ENCODE measurements around the gene TAF3.

Gene TAF3

GRCh38 chr10:8054494-8055407 is 236.4 kb downstream of the TAF3 start, which contains the start of gene GATA3:
Gene GATA3, plus strand, starts transcription at chr10:8054688. Its CDS starts 968 bp downstream, at chr10:8055656.
- no peak for TF ChIP-seq CTCF (conservative IDR thresholded peaks at IDR 0.05; ENCODE audit: low read depth)
- peak; percentile 55 for DNase-seq (ENCODE audit: low spot score)
- POLR2A ChIA-PET (ENCODE audit: low non-redundant PET) = no interaction called here
- no peak within 1 kb of the TSS for H3K27ac ChIP-seq
- CTCF ChIA-PET = interaction anchor here (0.6 kb wide), 1 partner anchor 1095 kb away, joined by 3 read pairs; no protein-coding TSS in a partner anchor

DNA sequence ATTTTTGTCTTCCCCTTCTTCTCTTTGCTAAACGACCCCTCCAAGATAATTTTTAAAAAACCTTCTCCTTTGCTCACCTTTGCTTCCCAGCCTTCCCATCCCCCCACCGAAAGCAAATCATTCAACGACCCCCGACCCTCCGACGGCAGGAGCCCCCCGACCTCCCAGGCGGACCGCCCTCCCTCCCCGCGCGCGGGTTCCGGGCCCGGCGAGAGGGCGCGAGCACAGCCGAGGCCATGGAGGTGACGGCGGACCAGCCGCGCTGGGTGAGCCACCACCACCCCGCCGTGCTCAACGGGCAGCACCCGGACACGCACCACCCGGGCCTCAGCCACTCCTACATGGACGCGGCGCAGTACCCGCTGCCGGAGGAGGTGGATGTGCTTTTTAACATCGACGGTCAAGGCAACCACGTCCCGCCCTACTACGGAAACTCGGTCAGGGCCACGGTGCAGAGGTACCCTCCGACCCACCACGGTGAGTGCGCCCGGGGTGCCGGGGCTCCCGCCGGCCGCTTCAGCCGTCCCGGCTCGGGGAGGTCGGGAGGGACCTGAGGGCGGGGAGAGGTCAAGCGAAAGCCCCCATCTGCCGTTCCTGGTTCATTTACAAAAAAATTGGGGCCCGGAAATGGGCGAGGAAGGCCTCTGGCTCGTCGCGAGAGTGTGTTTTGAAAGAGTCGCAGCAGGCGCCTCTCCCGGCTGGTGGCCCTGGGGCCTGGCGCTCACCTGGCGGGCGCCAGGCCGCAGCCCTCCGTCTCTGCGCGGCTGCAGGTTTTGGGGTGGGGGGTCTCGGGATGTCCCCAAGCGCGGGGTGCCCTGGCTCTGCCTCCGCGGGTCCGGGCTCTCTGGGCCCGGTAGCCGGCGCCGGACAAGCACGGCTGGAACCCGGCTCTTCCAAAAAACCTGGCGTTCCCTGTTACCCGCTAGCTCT is 237.4 kb downstream of the TAF3 start:
- no peak overlapping the region for H3K27ac ChIP-seq

DNA sequence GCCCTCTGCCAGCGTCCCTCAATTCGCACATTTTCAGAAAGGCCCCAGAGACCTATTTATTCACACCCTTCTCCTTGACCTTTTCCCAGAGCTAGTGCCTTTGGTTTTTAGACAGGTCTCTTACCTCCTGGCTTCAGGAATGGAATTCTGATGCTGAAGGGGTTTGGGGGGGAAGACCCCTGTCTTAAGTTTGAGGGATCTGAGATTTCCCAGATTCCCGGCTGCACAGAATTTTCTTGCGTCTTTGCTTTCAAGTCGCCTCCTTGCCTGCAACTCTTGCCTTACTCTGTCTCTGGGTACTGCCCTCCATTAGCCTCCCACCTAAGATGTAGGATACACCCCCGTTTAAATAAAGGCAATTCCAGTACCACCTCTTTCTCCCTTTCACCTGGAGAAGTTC is 238.1 kb downstream of the TAF3 start:
- no peak for DNase-seq (ENCODE audit: low spot score)
- ChIA-PET POLR2A (ENCODE audit: low non-redundant PET) (no interaction called here), CTCF (interaction anchor here (1.1 kb wide), 1 partner anchor 850 kb away, joined by 5 read pairs; no protein-coding TSS in a partner anchor)
- TF ChIP-seq CTCF (conservative IDR thresholded peaks at IDR 0.05; ENCODE audit: low read depth) = no peak
- H3K27ac ChIP-seq = no peak overlapping the region

More for the DNA sequence above, 237.4 kb downstream of the TAF3 start:
- TF ChIP-seq CTCF (conservative IDR thresholded peaks at IDR 0.05; ENCODE audit: low read depth) = no peak
- POLR2A ChIA-PET (ENCODE audit: low non-redundant PET) = no interaction called here
- DNase-seq (ENCODE audit: low spot score) = no peak
- CTCF ChIA-PET = no interaction called here

DNA sequence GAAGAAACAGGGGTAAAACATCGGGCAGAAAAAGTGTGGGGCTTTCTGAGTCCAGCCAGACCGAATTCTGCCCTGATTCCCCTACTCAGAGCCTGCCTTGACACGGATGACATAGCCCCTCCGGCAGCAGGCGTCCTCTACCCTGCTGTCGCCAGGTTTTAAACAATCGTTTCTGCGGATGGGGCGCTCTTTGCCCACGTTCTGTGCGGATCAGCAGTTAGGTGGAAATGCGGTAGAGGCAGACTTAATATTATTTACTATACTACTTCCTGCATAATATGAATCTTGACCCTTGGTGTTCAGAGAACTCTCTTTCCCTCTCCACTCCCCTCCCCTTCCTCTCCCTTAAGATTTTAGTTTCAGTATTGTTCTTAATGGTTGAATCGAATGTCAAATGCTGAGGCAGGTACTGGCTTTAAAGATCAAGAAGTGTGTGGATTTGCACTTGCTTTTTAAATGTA is 238.6 kb downstream of the TAF3 start:
- POLR2A ChIA-PET (ENCODE audit: low non-redundant PET) = no interaction called here
- CTCF ChIA-PET = interaction anchor here (1.1 kb wide), 1 partner anchor 849 kb away, joined by 5 read pairs; no protein-coding TSS in a partner anchor
- no peak for DNase-seq (ENCODE audit: low spot score)

GRCh38 chr10:8057636-8058273 is 239.4 kb downstream of the TAF3 start:
- no peak for DNase-seq (ENCODE audit: low spot score)
- ChIA-PET CTCF (interaction anchor here (1.1 kb wide), 1 partner anchor 849 kb away, joined by 5 read pairs; no protein-coding TSS in a partner anchor), POLR2A (ENCODE audit: low non-redundant PET) (no interaction called here)
- H3K27ac ChIP-seq = no peak overlapping the region
- no peak for TF ChIP-seq CTCF (conservative IDR thresholded peaks at IDR 0.05; ENCODE audit: low read depth)

More for the DNA sequence above, 238.6 kb downstream of the TAF3 start:
- no peak for TF ChIP-seq CTCF (conservative IDR thresholded peaks at IDR 0.05; ENCODE audit: low read depth)
- no peak overlapping the region for H3K27ac ChIP-seq

Measured in RWPE1 (cell line).